ENCODE data around the gene SDK1. TPM values are rescaled to one million over a fixed set of nuclear protein-coding genes. Genes with fewer than 3 reads are reported as not detected.

SDK1 gene
- total RNA-seq, 1 donor, result 0.43 TPM

GRCh38 chr7:3309956-3310355, 8.9 kb downstream of the SDK1 start:
- no peak overlapping the region for H3K4me3 ChIP-seq (ENCODE audit: low read depth, low read length)
- TF ChIP-seq CTCF (IDR thresholded peaks at IDR 0.05; ENCODE audit: insufficient read depth, low read depth, low read length), result no peak
- no peak for DNase-seq (ENCODE audit: low read depth)

- no peak for TF ChIP-seq CTCF (IDR thresholded peaks at IDR 0.05; ENCODE audit: insufficient read depth, low read depth, low read length)
- no peak for DNase-seq (ENCODE audit: low read depth)
- no peak overlapping the region for H3K4me3 ChIP-seq (ENCODE audit: low read depth, low read length)
Observed at GRCh38 chr7:3310884-3311283, 9.8 kb downstream of the SDK1 start.

GRCh38 chr7:3312583-3312982, 11.5 kb downstream of the SDK1 start:
- no peak overlapping the region for H3K4me3 ChIP-seq (ENCODE audit: low read depth, low read length)
- no peak for DNase-seq (ENCODE audit: low read depth)
- TF ChIP-seq CTCF (IDR thresholded peaks at IDR 0.05; ENCODE audit: insufficient read depth, low read depth, low read length), result no peak

GRCh38 chr7:3318874-3319273, 17.8 kb downstream of the SDK1 start:
- TF ChIP-seq CTCF (IDR thresholded peaks at IDR 0.05; ENCODE audit: insufficient read depth, low read depth, low read length), result no peak
- DNase-seq (ENCODE audit: low read depth), result no peak

GRCh38 chr7:3321206-3321605, 20.2 kb downstream of the SDK1 start:
- TF ChIP-seq CTCF (IDR thresholded peaks at IDR 0.05; ENCODE audit: insufficient read depth, low read depth, low read length), result no peak
- no peak for DNase-seq (ENCODE audit: low read depth)
- no peak overlapping the region for H3K4me3 ChIP-seq (ENCODE audit: low read depth, low read length)

More at GRCh38 chr7:3318874-3319273, 17.8 kb downstream of the SDK1 start:
- H3K4me3 ChIP-seq (ENCODE audit: low read depth, low read length), result no peak overlapping the region

- H3K4me3 ChIP-seq (ENCODE audit: low read depth, low read length), result no peak overlapping the region
- no peak for TF ChIP-seq CTCF (IDR thresholded peaks at IDR 0.05; ENCODE audit: insufficient read depth, low read depth, low read length)
- no peak for DNase-seq (ENCODE audit: low read depth)
Observed at GRCh38 chr7:3321745-3322144, 20.7 kb downstream of the SDK1 start.

GRCh38 chr7:3326246-3326645, 25.2 kb downstream of the SDK1 start:
- no peak overlapping the region for H3K4me3 ChIP-seq (ENCODE audit: low read depth, low read length)
- no peak for TF ChIP-seq CTCF (IDR thresholded peaks at IDR 0.05; ENCODE audit: insufficient read depth, low read depth, low read length)
- DNase-seq (ENCODE audit: low read depth), result no peak
